Stimulated activated memory B cell treated with anti-CD40 and anti-IgM and Interleukin-4, amounts not matched to agents 10 μg/mL and 1 μg/mL and 100 μg/mL, for 72 hours (primary cell): ENCODE results near the gene INTS1.

Source experiments
- ATAC-seq: fragments of 150-1000 bp; cut with Tn5 transposase; 2 replicates; pipeline ENCODE4 v1.10.0; 2021
- H3K27ac Mint-ChIP-seq: one replicate; pipeline ENCODE4 v1.8.0; 2022; ENCODE audit warnings: mild to moderate bottlenecking, mixed read lengths
- H3K27me3 Mint-ChIP-seq: one replicate; pipeline ENCODE4 v1.8.0; 2022; ENCODE audit warnings: mixed read lengths
- H3K36me3 Mint-ChIP-seq: one replicate; pipeline ENCODE4 v1.8.0; 2022; ENCODE audit warnings: mixed read lengths
- H3K4me1 Mint-ChIP-seq: one replicate; pipeline ENCODE4 v1.8.0; 2022; ENCODE audit warnings: mixed read lengths
- H3K4me3 Mint-ChIP-seq: one replicate; pipeline ENCODE4 v1.8.0; 2022; ENCODE audit warnings: mild to moderate bottlenecking, moderate library complexity, mixed read lengths
- H3K9me3 Mint-ChIP-seq: one replicate; pipeline ENCODE4 v1.8.0; 2022; ENCODE audit warnings: mixed read lengths

The INTS1 gene

DNA sequence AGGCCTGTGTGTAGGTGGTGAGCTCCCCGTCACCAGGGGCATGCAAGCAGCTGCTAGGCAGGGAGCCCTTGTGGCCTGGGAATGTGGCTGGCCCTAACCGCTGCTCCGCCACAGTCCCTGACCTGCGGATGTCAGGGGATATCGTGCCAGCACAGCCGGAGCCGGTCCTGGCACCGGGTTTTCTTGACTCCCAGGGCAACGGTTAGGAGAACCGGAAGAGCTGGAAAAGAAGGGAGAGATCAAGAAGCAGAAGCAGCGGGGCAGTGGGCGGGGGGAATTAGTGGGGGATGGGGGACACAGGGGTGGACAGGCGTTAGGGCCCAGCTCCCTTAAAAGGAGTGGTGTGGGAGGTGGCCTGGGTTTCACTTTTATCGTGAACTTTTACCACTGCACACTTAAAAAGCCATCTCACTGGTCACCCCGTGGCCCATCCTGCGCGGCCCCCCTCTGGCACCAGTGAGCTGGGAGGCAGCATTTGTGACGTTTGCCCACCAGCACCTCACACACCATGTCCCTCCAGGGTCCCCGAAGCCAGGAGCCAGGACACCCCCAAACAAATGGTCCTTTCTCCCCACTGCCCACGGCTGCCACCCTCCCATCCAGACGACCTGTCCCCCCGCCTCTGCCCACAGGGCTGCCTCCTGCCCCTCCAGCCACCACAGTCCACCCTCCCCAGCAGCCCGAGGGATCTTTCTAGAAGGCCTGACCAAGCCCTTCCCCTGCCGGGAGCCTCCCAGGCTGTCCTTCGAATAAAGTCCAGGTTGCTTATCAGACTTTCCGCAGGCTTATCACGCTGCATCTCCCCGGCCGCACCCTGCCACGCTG, 43.2 kb downstream of the INTS1 start:
- no peaks in the 10 kb centered on the region for H3K36me3 Mint-ChIP-seq
- no peak for ATAC-seq
- no peaks in the 10 kb centered on the region for H3K27me3 Mint-ChIP-seq
- H3K4me1 Mint-ChIP-seq, result peaks cover 23% of the 10 kb centered on the region
- H3K27ac Mint-ChIP-seq, result no peak overlapping the region
- no peaks in the 10 kb centered on the region for H3K9me3 Mint-ChIP-seq
- H3K4me3 Mint-ChIP-seq, result peak overlapping the region; percentile 82

DNA sequence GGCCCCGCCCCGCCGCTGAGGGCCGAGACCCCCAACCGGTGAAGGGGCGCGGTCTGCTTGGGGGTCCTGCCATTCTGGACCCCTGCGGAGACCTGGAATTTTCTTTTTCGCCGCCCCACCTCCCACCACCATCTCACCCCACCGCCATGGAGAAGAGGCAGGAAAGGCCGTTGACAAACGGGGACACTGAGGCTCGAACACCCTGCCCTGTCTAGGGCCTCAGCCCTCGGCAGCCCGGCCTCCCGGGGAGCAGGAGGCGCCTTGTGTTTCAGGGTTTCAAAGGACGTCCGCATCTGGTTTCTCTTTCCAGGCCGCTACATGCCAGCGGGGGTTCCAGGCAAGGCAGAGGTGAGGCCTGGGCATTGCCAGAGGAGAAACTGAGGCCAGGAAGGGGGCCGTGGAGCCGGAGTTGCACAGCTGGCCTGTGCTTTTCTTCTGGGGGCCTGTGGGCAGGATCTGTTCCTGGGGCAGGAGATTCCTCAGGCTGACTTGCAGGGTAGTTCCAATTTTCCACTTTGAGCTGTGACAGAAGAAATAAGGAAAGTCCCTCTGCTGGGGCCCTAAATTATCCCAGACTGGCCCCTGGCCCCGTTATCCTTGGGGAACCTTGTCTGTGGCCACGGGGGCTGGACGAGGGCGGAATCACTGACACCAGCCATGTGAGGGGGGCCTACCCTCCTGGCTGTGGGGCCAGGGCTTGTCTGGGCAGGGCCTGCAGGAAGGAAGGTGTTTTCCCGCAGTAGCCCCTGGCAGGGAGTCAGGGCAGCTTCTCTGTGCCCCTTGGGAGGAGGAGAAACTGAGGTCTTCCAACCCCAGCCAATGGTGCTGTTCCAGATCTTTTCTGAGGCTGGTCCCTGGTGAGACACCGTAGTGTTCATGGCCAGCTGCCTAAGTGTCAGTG, 44.0 kb downstream of the INTS1 start:
- no peaks in the 10 kb centered on the region for H3K27me3 Mint-ChIP-seq
- no peaks in the 10 kb centered on the region for H3K9me3 Mint-ChIP-seq
- ATAC-seq, result no peak
- peaks cover 23% of the 10 kb centered on the region for H3K4me1 Mint-ChIP-seq
- peak overlapping the region; percentile 82 for H3K4me3 Mint-ChIP-seq
- no peaks in the 10 kb centered on the region for H3K36me3 Mint-ChIP-seq
- no peak overlapping the region for H3K27ac Mint-ChIP-seq

GRCh38 chr7:1459512-1459892, 44.7 kb downstream of the INTS1 start:
- H3K27me3 Mint-ChIP-seq, result peaks cover under 1% of the 10 kb centered on the region
- H3K27ac Mint-ChIP-seq, result no peak overlapping the region
- ATAC-seq, result peak; percentile 96
- H3K36me3 Mint-ChIP-seq, result no peaks in the 10 kb centered on the region
- peaks cover 23% of the 10 kb centered on the region for H3K4me1 Mint-ChIP-seq
- peak overlapping the region; percentile 82 for H3K4me3 Mint-ChIP-seq
- no peaks in the 10 kb centered on the region for H3K9me3 Mint-ChIP-seq

GRCh38 chr7:1458683-1459511, 45.3 kb downstream of the INTS1 start, which contains the start of gene MICALL2:
MICALL2 (minus strand) TSS chr7:1459470; CDS start chr7:1459326, 144 bp downstream.
- ATAC-seq, result peak; percentile 4
- H3K27me3 Mint-ChIP-seq, result peaks cover 6% of the 10 kb centered on the region
- no peaks in the 10 kb centered on the region for H3K9me3 Mint-ChIP-seq
- no peak within 1 kb of the TSS for H3K27ac Mint-ChIP-seq
- H3K4me3 Mint-ChIP-seq, result peak within 1 kb of the TSS; percentile 82
- no peaks in the 10 kb centered on the region for H3K36me3 Mint-ChIP-seq
- H3K4me1 Mint-ChIP-seq, result peaks cover 23% of the 10 kb centered on the region

DNA sequence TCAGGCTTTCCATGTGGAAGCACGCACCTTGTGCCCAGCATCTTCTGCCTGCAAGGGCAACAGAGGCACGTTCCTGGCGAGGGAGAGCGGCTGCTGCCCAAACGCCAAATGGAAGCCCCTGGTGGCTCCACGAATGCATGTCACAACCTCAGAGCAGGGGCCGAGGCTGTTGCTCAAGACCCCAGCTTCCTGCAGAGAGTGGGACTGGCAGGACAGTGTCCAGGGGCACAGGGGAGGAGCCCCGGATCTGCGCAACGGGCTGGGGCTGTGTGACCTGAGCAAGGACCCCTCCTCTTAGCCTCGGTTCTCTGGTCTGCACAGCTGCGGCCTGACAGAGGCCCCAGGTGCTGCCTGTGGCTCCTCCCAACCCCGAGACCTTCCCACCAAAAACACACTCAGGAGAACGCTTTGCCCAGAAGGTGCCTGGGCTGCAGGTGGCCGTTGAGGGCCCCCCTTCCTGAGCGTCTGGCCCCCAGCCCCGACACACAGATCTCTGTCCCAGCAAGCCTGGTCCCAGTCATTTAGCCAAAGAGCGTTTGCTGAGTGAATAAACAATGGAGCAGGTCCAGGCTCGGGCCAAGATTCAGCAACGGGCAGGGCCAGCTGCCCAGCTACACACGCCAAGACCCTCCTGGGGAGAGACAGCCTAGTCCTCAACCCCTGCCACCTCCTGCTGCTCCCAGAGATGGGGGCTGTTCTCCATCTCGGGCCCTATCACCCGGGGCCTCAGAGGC, 46.1 kb downstream of the INTS1 start:
- no peaks in the 10 kb centered on the region for H3K36me3 Mint-ChIP-seq
- no peak overlapping the region for H3K27ac Mint-ChIP-seq
- peak overlapping the region; percentile 44 for H3K4me3 Mint-ChIP-seq
- H3K27me3 Mint-ChIP-seq, result peaks cover 14% of the 10 kb centered on the region
- no peaks in the 10 kb centered on the region for H3K9me3 Mint-ChIP-seq
- H3K4me1 Mint-ChIP-seq, result peaks cover 23% of the 10 kb centered on the region
- no peak for ATAC-seq

GRCh38 chr7:1457059-1457948, 46.9 kb downstream of the INTS1 start:
- Mint-ChIP-seq H3K4me3 (no peak overlapping the region), H3K9me3 (no peaks in the 10 kb centered on the region), H3K36me3 (no peaks in the 10 kb centered on the region), H3K27ac (no peak overlapping the region), H3K4me1 (peaks cover 23% of the 10 kb centered on the region), H3K27me3 (peaks cover 22% of the 10 kb centered on the region)
- no peak for ATAC-seq

DNA sequence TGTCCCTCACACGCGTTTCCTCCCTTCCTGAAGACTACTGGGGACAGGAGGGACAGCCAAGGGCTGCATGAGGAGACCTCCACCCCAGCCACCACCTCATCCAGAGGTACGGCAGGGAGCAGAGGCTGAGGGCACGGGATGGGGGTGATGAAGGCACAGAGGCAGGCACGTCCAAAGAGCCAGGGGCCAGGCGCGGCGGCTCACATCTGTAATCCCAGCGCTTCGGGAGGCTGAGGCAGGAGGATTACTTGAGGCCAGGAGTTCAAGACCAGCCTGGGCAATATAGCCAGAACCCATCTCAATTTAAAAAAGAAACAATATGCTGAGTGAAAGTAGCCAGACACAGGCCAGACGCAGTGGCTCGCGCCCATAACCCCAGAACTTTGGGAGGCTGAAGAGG, 48.2 kb downstream of the INTS1 start:
- ATAC-seq, result no peak
- Mint-ChIP-seq H3K9me3 (no peaks in the 10 kb centered on the region), H3K4me1 (peaks cover 21% of the 10 kb centered on the region), H3K27ac (no peak overlapping the region), H3K36me3 (no peaks in the 10 kb centered on the region), H3K27me3 (peaks cover 26% of the 10 kb centered on the region), H3K4me3 (no peak overlapping the region)

DNA sequence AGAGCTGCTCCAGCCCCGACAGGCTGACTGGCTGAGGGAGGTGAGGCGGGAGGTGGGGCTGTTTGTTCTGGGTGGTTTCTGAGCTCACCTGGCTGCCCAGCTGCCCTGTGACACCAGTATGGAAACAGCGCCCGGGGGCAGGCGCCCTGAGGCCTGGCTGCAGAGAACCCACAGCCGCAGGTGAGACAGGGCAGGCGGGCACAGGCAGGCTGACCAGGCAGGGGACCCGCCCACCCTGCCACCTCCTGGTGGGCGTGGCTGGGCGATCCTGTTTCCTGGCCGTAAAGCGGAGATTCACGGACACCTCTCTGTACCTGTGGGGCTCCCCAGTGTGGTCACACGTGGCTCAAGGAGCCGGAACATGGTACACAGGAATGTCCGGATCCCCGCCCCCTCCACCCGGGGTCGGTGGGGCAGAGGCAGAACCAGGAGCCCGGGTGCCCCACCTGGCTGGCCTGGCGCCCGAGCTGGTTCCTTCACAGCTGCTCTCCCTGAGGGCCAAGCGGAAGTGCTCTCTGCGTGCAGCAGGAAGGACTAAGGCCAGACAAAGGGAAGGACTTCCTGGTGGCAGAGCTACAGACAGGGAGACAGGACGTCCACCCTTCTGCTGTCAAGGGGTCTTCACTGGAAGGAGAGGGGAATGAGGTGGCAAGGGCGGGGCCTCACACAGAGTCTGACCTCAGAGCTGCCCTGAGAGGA, 48.8 kb downstream of the INTS1 start:
- H3K4me3 Mint-ChIP-seq, result no peak overlapping the region
- ATAC-seq, result no peak
- peaks cover 31% of the 10 kb centered on the region for H3K27me3 Mint-ChIP-seq
- no peak overlapping the region for H3K27ac Mint-ChIP-seq
- peaks cover 15% of the 10 kb centered on the region for H3K4me1 Mint-ChIP-seq
- H3K9me3 Mint-ChIP-seq, result no peaks in the 10 kb centered on the region
- no peaks in the 10 kb centered on the region for H3K36me3 Mint-ChIP-seq

- H3K4me1 Mint-ChIP-seq, result peaks cover 8% of the 10 kb centered on the region
- no peaks in the 10 kb centered on the region for H3K9me3 Mint-ChIP-seq
- ATAC-seq, result no peak
- H3K27ac Mint-ChIP-seq, result no peak overlapping the region
- no peak overlapping the region for H3K4me3 Mint-ChIP-seq
- H3K36me3 Mint-ChIP-seq, result no peaks in the 10 kb centered on the region
- peaks cover 35% of the 10 kb centered on the region for H3K27me3 Mint-ChIP-seq
Observed at GRCh38 chr7:1454542-1454941, 49.6 kb downstream of the INTS1 start.

GRCh38 chr7:1452205-1452604, 52.0 kb downstream of the INTS1 start:
- Mint-ChIP-seq H3K4me3 (no peak overlapping the region), H3K9me3 (no peaks in the 10 kb centered on the region), H3K4me1 (no peaks in the 10 kb centered on the region), H3K27me3 (peaks cover 35% of the 10 kb centered on the region), H3K36me3 (no peaks in the 10 kb centered on the region), H3K27ac (no peak overlapping the region)
- no peak for ATAC-seq

DNA sequence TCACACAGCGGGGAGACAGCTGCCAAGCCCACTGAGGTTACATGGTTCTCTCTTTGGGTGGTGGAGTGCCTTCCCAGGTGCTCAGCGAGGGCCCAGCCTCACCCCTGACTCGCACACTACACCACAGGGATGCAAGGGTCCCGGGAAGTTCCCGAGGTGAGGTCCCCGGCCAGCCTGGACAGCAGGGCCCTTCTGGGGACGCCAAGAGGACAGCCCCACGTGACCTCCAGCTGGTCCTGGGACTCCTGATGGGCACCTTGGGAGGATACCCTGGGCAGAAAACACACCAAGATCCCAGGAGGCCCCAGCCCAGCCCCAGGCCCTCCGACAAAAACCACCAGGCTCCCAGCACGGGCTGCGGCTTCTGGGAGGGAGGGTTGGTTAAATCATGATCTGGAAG, 53.2 kb downstream of the INTS1 start:
- no peak overlapping the region for H3K4me3 Mint-ChIP-seq
- peaks cover 37% of the 10 kb centered on the region for H3K27me3 Mint-ChIP-seq
- no peaks in the 10 kb centered on the region for H3K36me3 Mint-ChIP-seq
- no peak for ATAC-seq
- H3K4me1 Mint-ChIP-seq, result no peaks in the 10 kb centered on the region
- H3K27ac Mint-ChIP-seq, result no peak overlapping the region
- H3K9me3 Mint-ChIP-seq, result no peaks in the 10 kb centered on the region

DNA sequence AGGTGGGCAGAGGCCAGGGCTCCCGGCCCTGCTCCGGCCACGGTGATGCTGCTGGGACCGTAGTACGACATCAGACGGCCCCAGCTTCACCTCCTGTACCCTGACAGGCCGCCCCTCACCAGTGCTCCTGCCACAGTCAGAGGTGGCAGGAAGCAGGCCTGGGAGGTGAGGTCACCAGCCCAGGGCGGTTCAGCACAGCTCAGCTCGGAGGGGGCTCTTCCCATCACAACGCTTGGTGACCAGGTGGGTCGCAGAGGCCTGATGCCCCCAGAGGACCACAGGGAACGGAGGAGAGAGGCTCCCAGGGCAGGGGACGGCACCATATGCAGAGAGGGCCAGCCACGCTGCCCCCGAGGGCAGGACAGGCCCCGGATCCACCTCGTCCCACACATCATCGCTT, 53.8 kb downstream of the INTS1 start:
- H3K27ac Mint-ChIP-seq, result no peak overlapping the region
- H3K4me3 Mint-ChIP-seq, result no peak overlapping the region
- no peak for ATAC-seq
- H3K27me3 Mint-ChIP-seq, result peaks cover 43% of the 10 kb centered on the region
- no peaks in the 10 kb centered on the region for H3K36me3 Mint-ChIP-seq
- no peaks in the 10 kb centered on the region for H3K9me3 Mint-ChIP-seq
- H3K4me1 Mint-ChIP-seq, result no peaks in the 10 kb centered on the region

GRCh38 chr7:1449951-1450350, 54.2 kb downstream of the INTS1 start:
- ATAC-seq, result no peak
- Mint-ChIP-seq H3K4me3 (no peak overlapping the region), H3K4me1 (no peaks in the 10 kb centered on the region), H3K27ac (no peak overlapping the region), H3K27me3 (peaks cover 45% of the 10 kb centered on the region), H3K36me3 (no peaks in the 10 kb centered on the region), H3K9me3 (no peaks in the 10 kb centered on the region)
